Esophagus squamous epithelium (tissue), 5 donors: Measurements from ENCODE around the gene MRGPRX2. TPM values are rescaled to one million over a fixed set of nuclear protein-coding genes. Genes with fewer than 3 reads are reported as not detected.
A peak's percentile ranks its signal among the peaks of the same experiment; 100 is the strongest.

ENCODE experiments used
- DNase-seq: peaks from one replicate; lab custom pipeline; 2025; lab: John Stamatoyannopoulos, UW
- H3K27ac ChIP-seq, 4 donors: fragments of 200-600 bp; sonication (generic); one replicate each; pipeline ENCODE4 v1.5.1; 2016 to 2019; ENCODE audit warnings: mild to moderate bottlenecking in 1 of 4
- H3K27me3 ChIP-seq, 4 donors: fragments of 200-600 bp; sonication (generic); 1 replicate in 3 of 4; 2 replicates in 1 of 4; pipeline versions ENCODE4 v1.5.1 to v1.6.0; 2017 to 2021; ENCODE audit warnings: antibody characterized with exemption in 1 of 4
- H3K36me3 ChIP-seq, 3 donors: fragments of 200-600 bp; sonication (generic); one replicate each; pipeline ENCODE4 v1.5.1; 2016 to 2019
- H3K4me1 ChIP-seq, 3 donors: fragments of 200-600 bp; sonication (generic); one replicate each; pipeline ENCODE4 v1.5.1; 2017 to 2019
- H3K4me3 ChIP-seq, 4 donors: fragments of 200-600 bp; sonication (generic); 1 replicate in 3 of 4; 2 replicates in 1 of 4; pipeline ENCODE4 v1.5.1; 2016 to 2019; ENCODE audit warnings: mild to moderate bottlenecking in 2 of 4, moderate library complexity in 1 of 4
- H3K9me3 ChIP-seq, 3 donors: fragments of 200-600 bp; sonication (generic); one replicate each; pipeline ENCODE4 v1.5.1; 2016 to 2019
- POLR2A ChIP-seq, 4 donors: fragments of 450-650 bp; IDR thresholded peaks; one replicate each; pipeline ENCODE4 v1.6.1; 2017; ENCODE audit warnings: antibody characterized with exemption in 4 of 4, mild to moderate bottlenecking in 4 of 4, moderate library complexity in 3 of 4
- WGBS, 2 donors: methylation state at CpG; one replicate each; pipeline ENCODE4 v1.1.5; 2018; 5-methylcytosine and 5-hydroxymethylcytosine counted together
- intact Hi-C: fragments of 100-400 bp; cut with DNase I; formaldehyde crosslinking; loops from one replicate; pipeline ENCODE4 v1.15.0; 2022
- total RNA-seq, 4 donors: library from RNA; depleted of rRNA; stranded (reverse); fragments of >200 nt; gene quantifications; one replicate each; pipeline ENCODE4 v1.1.0, GENCODE V29; 2016
- TF ChIP-seq, protein P1 (sequence below), 6 experiments: fragments of 450-650 bp in 4 of 6; fragments of 200-600 bp in 2 of 6; sonication (generic) in 2 of 6; IDR thresholded peaks; one replicate each; pipeline ENCODE4 v1.5.1; 2016 to 2019; ENCODE audit warnings: antibody characterized with exemption in 6 of 6, mild to moderate bottlenecking in 4 of 6, moderate library complexity in 4 of 6
- donor health status: DM: yes; HTN: yes; CAD: no.

Gene MRGPRX2
- total RNA-seq, 4 donors from 2014 or later = 0.19 TPM; not detected in 3

DNA sequence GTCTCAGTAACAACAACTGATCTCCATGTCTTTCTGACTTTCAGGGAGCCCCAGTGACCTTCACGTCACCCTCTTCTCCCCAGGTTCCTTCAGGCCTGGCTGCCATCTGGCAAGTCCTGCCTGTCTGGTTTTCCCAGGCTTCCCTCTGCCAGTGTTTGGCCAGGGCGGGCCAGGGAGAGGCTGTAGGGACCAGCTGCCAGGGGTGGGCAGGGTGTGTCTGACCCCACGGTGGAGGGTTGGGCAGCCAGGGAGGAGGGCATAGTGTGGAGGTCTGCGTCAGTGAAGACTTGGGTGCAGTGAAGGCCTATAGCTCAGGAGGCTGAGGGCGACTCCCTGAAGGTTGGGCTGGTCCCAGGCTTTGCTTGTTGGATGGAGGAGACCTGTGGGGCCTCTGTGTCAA, 11.9 kb upstream of the MRGPRX2 start:
- Histone ChIP-seq H3K36me3 (no peaks in the 10 kb centered on the region), H3K4me1 (peaks cover 8 to 61% (median 14%) of the 10 kb centered on the region in 3 donors), H3K27ac (peak overlapping the region; percentile 21 to 75 (median 60)), H3K27me3 (peaks cover 0 to 13% (median 0%) of the 10 kb centered on the region in 4 donors), H3K4me3 (no peak overlapping the region), H3K9me3 (no peaks in the 10 kb centered on the region)
- 45 to 80% methylated on average over 1 to 3 of the region's 5 CpGs for WGBS, 2 donors
- intact Hi-C loops = loop anchor here (5.0 kb wide), 1 partner anchor 485 kb away; no protein-coding TSS in a partner anchor
- no peak for DNase-seq
- TF ChIP-seq, protein P1, sequence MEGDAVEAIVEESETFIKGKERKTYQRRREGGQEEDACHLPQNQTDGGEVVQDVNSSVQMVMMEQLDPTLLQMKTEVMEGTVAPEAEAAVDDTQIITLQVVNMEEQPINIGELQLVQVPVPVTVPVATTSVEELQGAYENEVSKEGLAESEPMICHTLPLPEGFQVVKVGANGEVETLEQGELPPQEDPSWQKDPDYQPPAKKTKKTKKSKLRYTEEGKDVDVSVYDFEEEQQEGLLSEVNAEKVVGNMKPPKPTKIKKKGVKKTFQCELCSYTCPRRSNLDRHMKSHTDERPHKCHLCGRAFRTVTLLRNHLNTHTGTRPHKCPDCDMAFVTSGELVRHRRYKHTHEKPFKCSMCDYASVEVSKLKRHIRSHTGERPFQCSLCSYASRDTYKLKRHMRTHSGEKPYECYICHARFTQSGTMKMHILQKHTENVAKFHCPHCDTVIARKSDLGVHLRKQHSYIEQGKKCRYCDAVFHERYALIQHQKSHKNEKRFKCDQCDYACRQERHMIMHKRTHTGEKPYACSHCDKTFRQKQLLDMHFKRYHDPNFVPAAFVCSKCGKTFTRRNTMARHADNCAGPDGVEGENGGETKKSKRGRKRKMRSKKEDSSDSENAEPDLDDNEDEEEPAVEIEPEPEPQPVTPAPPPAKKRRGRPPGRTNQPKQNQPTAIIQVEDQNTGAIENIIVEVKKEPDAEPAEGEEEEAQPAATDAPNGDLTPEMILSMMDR (IDR thresholded peaks at IDR 0.05) = no peak
- TF ChIP-seq POLR2A (IDR thresholded peaks at IDR 0.05) = no peak

DNA sequence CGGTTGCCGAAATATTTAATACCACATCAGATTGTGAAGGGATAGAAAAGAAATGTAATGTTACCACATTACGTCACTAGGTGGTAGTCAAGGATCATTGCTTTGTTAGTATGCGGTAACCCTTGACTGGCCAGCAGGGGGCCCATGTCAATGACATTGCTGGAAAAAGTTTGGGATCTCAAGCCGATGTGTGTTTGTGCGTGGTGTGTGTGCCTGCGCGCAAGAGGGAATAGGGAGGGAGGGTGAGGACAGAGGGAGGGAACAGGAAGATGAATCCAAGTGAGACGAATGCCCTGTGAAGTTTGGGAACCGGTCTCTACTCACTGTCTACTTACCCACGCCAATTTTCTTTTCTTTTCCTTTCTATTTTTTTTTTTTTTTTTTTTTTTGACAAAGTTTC, 10.7 kb upstream of the MRGPRX2 start:
- 4 to 7% methylated on average over 11 of the region's 11 CpGs for WGBS, 2 donors
- TF ChIP-seq POLR2A (IDR thresholded peaks at IDR 0.05) = no peak
- TF ChIP-seq, protein P1 (IDR thresholded peaks at IDR 0.05) = peak; percentile 71 to 97 (median 92)
- peaks cover 0 to 18% (median 0%) of the 10 kb centered on the region in 4 donors for H3K27me3 ChIP-seq
- H3K36me3 ChIP-seq = no peaks in the 10 kb centered on the region
- peak overlapping the region in 1 of 4 donors; percentile 35 for H3K4me3 ChIP-seq
- H3K27ac ChIP-seq = peak overlapping the region in 3 of 4 donors; percentile 54 to 75 (median 66)
- peaks cover 8 to 49% (median 8%) of the 10 kb centered on the region in 3 donors for H3K4me1 ChIP-seq
- no peak for DNase-seq
- intact Hi-C loops = loop anchor here (5.0 kb wide), 1 partner anchor 486 kb away; no protein-coding TSS in a partner anchor
- no peaks in the 10 kb centered on the region for H3K9me3 ChIP-seq

DNA sequence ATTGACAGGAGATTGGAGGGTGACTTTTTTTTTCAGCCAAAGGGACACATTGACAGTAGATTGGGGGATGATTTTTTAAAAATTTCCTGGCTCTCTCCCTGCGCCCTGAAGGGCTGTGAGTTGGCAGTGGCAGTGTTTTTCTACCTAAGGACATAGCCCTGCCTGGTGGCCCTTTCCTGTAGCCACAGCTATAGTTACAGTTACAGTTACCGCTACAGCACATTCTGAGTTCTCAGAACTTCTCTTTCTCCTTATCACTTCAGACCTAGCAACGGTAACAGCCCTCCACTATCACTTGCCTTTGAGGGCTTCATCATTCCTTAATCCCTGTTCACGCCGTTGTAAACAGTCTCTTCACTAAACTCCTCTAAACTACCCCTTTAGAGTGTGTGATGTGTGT, 684 bp downstream of the MRGPRX2 start:
- intact Hi-C loops = no loop called here
- H3K27ac ChIP-seq = no peak overlapping the region
- H3K27me3 ChIP-seq = no peaks in the 10 kb centered on the region
- H3K36me3 ChIP-seq = no peaks in the 10 kb centered on the region
- TF ChIP-seq, protein P1 (IDR thresholded peaks at IDR 0.05) = no peak
- no peak for TF ChIP-seq POLR2A (IDR thresholded peaks at IDR 0.05)
- WGBS, 2 donors = 48 to 53% methylated on average over 5 of the region's 5 CpGs
- H3K4me3 ChIP-seq = no peak overlapping the region
- H3K9me3 ChIP-seq = no peaks in the 10 kb centered on the region
- no peak for DNase-seq
- H3K4me1 ChIP-seq = no peaks in the 10 kb centered on the region

DNA sequence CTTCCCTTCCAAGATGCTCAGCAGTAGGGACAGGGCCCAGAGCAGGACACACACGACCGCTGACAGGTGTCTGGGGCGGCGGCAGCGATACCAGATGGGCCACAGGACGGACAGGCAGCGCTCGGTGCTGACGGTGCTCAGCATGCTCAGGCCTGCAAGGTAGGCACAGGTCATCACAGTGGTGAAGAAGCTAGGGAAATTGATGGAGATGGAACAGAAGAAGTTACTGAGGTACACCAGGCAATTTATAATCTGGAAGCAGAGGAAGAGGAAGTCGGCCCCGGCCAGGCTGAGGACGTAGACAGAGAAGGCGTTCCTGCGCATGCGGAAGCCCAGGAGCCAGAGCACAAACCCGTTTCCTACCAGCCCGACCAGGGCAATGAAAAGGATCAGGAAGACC, 4.6 kb downstream of the MRGPRX2 start:
- H3K27ac ChIP-seq = no peak overlapping the region
- WGBS, 2 donors = 75 to 76% methylated on average over 17 of the region's 17 CpGs
- intact Hi-C loops = no loop called here
- no peaks in the 10 kb centered on the region for H3K36me3 ChIP-seq
- H3K9me3 ChIP-seq = no peaks in the 10 kb centered on the region
- H3K4me1 ChIP-seq = no peaks in the 10 kb centered on the region
- DNase-seq = no peak
- H3K4me3 ChIP-seq = no peak overlapping the region
- H3K27me3 ChIP-seq = no peaks in the 10 kb centered on the region
- TF ChIP-seq, protein P1 (IDR thresholded peaks at IDR 0.05) = no peak
- no peak for TF ChIP-seq POLR2A (IDR thresholded peaks at IDR 0.05)

DNA sequence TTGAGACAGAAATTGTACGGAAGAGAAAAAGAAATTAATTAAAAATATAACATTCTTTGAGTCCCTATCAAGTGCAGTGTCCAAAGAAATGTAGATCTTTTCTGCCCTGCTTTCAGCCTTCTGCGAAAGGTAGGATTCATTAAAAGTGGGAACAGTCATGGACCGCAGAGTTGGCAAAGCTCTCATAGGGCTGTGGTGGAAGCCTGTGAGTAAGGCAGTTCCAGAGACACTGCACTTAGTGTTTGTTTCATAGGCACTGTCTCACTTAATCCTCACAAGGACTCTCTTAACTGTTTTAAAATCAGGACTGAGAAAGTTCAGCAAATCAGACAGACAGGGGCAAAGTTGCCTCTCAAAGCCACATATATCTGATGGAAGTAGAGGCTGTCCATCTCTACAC, 5.5 kb downstream of the MRGPRX2 start:
- no peak for TF ChIP-seq POLR2A (IDR thresholded peaks at IDR 0.05)
- TF ChIP-seq, protein P1 (IDR thresholded peaks at IDR 0.05) = no peak
- intact Hi-C loops = no loop called here
- no peak overlapping the region for H3K4me3 ChIP-seq
- WGBS, 2 donors = 70 to 75% methylated on average over 3 of the region's 3 CpGs
- DNase-seq = no peak
- H3K4me1 ChIP-seq = no peaks in the 10 kb centered on the region
- no peaks in the 10 kb centered on the region for H3K27me3 ChIP-seq
- H3K9me3 ChIP-seq = no peaks in the 10 kb centered on the region
- H3K27ac ChIP-seq = no peak overlapping the region
- H3K36me3 ChIP-seq = no peaks in the 10 kb centered on the region
